ENCODE results near the gene SQSTM1. TPM values are rescaled to one million over a fixed set of nuclear protein-coding genes. Genes with fewer than 3 reads are reported as not detected.

Gene SQSTM1
- total and polyA plus RNA-seq, 12 donors, result 258 to 2,312 (median 660) TPM

DNA sequence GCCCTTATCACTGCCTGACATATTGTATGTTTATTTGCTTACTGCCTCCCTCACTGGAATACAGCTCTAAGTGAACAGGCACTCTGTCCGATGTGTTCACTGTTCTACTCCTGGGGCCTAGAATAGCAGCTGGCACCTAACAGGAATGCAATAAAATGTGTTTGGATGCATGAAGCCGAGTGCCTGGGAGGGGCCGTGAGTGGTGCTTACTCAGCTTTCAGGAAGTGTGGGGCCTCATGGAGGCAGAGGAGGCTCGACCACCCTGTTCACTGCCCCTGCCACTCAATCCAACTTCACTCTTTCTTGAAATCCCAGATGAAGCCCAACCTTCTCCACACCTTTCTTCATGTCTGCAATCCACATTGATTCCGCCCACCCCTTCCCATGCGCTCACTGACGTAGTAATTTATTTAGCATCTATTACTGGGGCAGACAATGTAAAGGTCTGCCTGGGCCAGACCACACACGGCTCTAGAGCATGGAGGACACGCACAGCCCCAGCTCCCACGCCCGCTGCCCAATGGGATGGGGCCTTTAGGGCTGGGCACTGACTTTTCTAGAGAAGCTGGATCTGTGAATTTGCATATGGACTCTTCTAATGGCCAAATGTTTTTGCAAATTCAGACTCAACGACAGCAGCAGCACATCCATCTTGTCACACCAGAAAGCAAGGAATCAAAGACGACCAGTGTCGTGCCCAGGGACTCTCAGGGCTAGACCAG, 65.6 kb downstream of the SQSTM1 start:
- TF ChIP-seq, protein P1, sequence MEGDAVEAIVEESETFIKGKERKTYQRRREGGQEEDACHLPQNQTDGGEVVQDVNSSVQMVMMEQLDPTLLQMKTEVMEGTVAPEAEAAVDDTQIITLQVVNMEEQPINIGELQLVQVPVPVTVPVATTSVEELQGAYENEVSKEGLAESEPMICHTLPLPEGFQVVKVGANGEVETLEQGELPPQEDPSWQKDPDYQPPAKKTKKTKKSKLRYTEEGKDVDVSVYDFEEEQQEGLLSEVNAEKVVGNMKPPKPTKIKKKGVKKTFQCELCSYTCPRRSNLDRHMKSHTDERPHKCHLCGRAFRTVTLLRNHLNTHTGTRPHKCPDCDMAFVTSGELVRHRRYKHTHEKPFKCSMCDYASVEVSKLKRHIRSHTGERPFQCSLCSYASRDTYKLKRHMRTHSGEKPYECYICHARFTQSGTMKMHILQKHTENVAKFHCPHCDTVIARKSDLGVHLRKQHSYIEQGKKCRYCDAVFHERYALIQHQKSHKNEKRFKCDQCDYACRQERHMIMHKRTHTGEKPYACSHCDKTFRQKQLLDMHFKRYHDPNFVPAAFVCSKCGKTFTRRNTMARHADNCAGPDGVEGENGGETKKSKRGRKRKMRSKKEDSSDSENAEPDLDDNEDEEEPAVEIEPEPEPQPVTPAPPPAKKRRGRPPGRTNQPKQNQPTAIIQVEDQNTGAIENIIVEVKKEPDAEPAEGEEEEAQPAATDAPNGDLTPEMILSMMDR (IDR thresholded peaks at IDR 0.05), result no peak
- no peak for TF ChIP-seq POLR2A (IDR thresholded peaks at IDR 0.05)
- peaks cover 0 to 60% of the 10 kb centered on the region in 2 donors for H3K36me3 ChIP-seq (replicated peaks in 1 of 2)
- H3K27ac ChIP-seq, result no peak overlapping the region
- DNase-seq, result no peak
- no peaks in the 10 kb centered on the region for H3K4me1 ChIP-seq (replicated peaks in 1 of 2)
- H3K4me3 ChIP-seq, result no peak overlapping the region
- intact Hi-C loops (cut with DNase I), result no loop called here
- WGBS, 4 donors, result 84 to 91% (median 90%) methylated on average over 14 of the region's 14 CpGs
- no peaks in the 10 kb centered on the region for H3K27me3 ChIP-seq
- H3K9me3 ChIP-seq (replicated peaks in 1 of 3), result peaks cover 0 to 12% (median 0%) of the 10 kb centered on the region in 3 donors

DNA sequence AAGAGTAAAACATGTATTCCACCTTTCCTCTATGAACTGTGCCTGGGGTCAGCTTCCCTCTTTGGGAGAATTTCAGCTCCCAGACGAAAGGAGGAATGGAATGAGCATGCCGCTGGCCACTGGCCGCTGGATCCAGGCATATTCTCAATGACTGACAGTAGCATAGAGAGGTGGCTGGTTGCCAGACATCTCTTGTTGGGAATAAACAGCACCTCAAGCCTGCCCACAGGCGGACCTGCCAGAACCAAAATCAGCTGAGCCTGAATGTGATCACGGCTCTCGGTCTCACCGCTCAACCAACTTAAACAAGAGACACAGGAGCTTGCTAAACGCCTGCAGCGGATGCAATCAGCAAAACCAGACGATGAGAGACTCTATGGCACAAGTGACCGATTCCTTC, 66.4 kb downstream of the SQSTM1 start:
- no peaks in the 10 kb centered on the region for H3K27me3 ChIP-seq
- no peak overlapping the region for H3K27ac ChIP-seq
- no peak for TF ChIP-seq POLR2A (IDR thresholded peaks at IDR 0.05)
- TF ChIP-seq, protein P1 (IDR thresholded peaks at IDR 0.05), result no peak
- peaks cover 0 to 68% of the 10 kb centered on the region in 2 donors for H3K36me3 ChIP-seq (replicated peaks in 1 of 2)
- intact Hi-C loops (cut with DNase I), result no loop called here
- H3K4me3 ChIP-seq, result no peak overlapping the region
- H3K9me3 ChIP-seq (replicated peaks in 1 of 3), result peaks cover 0 to 12% (median 0%) of the 10 kb centered on the region in 3 donors
- H3K4me1 ChIP-seq (replicated peaks in 1 of 2), result no peaks in the 10 kb centered on the region
- WGBS, 4 donors, result 90 to 98% (median 95%) methylated on average over 10 to 11 of the region's 11 CpGs
- no peak for DNase-seq

MicroRNAs within 50 kb of the gene (microRNA counts, 767-probe panel; counts per million panel counts)
- 0 counts per million in 2 donors for microRNA hsa-miR-1229

Small RNAs within 50 kb of the gene (microRNA-seq; reads per million reads assigned to microRNA genes)
- gene MIR1229, result 4.5 to 14.2 (median 9.5) reads per million in 3 donors

Small RNAs within 50 kb of the gene (small RNA-seq; reads per million reads assigned to genes)
- gene MIR1229 (0 reads per million in 2 donors), gene RF00019 (0 reads per million in 2 donors)

Other genes starting within 250 kb of the SQSTM1 start
- 100 to 1,000 TPM; 131 to 635 (median 350) TPM for gene HNRNPH1, start 197.2 kb upstream of the SQSTM1 start, total RNA-seq
- 100 to 1,000 TPM; 284 to 516 (median 357) TPM for gene HNRNPH1, start 197.2 kb upstream of the SQSTM1 start, polyA plus RNA-seq
- gene CBY3, start 139.9 kb upstream of the SQSTM1 start, total RNA-seq, result under 1 TPM in 1 of 9 donors, not detected in 8; 0.11 TPM
- gene CBY3, start 139.9 kb upstream of the SQSTM1 start, polyA plus RNA-seq, result under 1 TPM in 1 of 3 donors, not detected in 2; 0.10 TPM
- gene CANX, start 121.9 kb upstream of the SQSTM1 start, total RNA-seq, result 1,000 to 10,000 TPM in 1 of 9 donors, 100 to 1,000 TPM in 8; 217 to 1,022 (median 396) TPM
- 100 to 1,000 TPM in 1 of 3 donors, 10 to 100 TPM in 2; 80.0 to 992 (median 88.0) TPM for gene CANX, start 121.9 kb upstream of the SQSTM1 start, polyA plus RNA-seq
- gene MAML1, start 88.1 kb upstream of the SQSTM1 start, total RNA-seq, result 10 to 100 TPM; 12.9 to 70.7 (median 32.4) TPM
- gene MAML1, start 88.1 kb upstream of the SQSTM1 start, polyA plus RNA-seq, result 10 to 100 TPM in 2 of 3 donors, 1 to 10 TPM in 1; 7.3 to 19.0 (median 12.6) TPM
- gene LTC4S, start 26.9 kb upstream of the SQSTM1 start, total RNA-seq, result 100 to 1,000 TPM in 1 of 9 donors, 10 to 100 TPM in 7, 1 to 10 TPM in 1; 4.8 to 205 (median 20.9) TPM
- gene LTC4S, start 26.9 kb upstream of the SQSTM1 start, polyA plus RNA-seq, result 10 to 100 TPM in 2 of 3 donors, not detected in 1; 24.1 to 44.4 TPM
- 100 to 1,000 TPM in 7 of 9 donors, 10 to 100 TPM in 2; 88.6 to 242 (median 215) TPM for gene MGAT4B, start 14.0 kb upstream of the SQSTM1 start, total RNA-seq
- gene MGAT4B, start 14.0 kb upstream of the SQSTM1 start, polyA plus RNA-seq, result 100 to 1,000 TPM in 2 of 3 donors, 10 to 100 TPM in 1; 80.5 to 192 (median 122) TPM
- 10 to 100 TPM; 14.7 to 46.5 (median 31.1) TPM for gene MRNIP, start 37.9 kb downstream of the SQSTM1 start, total RNA-seq
- gene MRNIP, start 37.9 kb downstream of the SQSTM1 start, polyA plus RNA-seq, result 100 to 1,000 TPM in 2 of 3 donors, 10 to 100 TPM in 1; 12.3 to 129 (median 104) TPM
- 100 to 1,000 TPM in 7 of 9 donors, 10 to 100 TPM in 2; 30.7 to 192 (median 159) TPM for gene TBC1D9B, start 87.0 kb downstream of the SQSTM1 start, total RNA-seq
- gene TBC1D9B, start 87.0 kb downstream of the SQSTM1 start, polyA plus RNA-seq, result 100 to 1,000 TPM in 1 of 3 donors, 10 to 100 TPM in 2; 80.9 to 127 (median 87.0) TPM

All from adrenal gland (tissue), 12 donors.